ENCODE measurements around the gene PCYT1A. TPM values are rescaled to one million over a fixed set of nuclear protein-coding genes. Genes with fewer than 3 reads are reported as not detected.

PCYT1A gene
- total RNA-seq, 2 donors from 2014 or later: 30.9 to 47.8 TPM

DNA sequence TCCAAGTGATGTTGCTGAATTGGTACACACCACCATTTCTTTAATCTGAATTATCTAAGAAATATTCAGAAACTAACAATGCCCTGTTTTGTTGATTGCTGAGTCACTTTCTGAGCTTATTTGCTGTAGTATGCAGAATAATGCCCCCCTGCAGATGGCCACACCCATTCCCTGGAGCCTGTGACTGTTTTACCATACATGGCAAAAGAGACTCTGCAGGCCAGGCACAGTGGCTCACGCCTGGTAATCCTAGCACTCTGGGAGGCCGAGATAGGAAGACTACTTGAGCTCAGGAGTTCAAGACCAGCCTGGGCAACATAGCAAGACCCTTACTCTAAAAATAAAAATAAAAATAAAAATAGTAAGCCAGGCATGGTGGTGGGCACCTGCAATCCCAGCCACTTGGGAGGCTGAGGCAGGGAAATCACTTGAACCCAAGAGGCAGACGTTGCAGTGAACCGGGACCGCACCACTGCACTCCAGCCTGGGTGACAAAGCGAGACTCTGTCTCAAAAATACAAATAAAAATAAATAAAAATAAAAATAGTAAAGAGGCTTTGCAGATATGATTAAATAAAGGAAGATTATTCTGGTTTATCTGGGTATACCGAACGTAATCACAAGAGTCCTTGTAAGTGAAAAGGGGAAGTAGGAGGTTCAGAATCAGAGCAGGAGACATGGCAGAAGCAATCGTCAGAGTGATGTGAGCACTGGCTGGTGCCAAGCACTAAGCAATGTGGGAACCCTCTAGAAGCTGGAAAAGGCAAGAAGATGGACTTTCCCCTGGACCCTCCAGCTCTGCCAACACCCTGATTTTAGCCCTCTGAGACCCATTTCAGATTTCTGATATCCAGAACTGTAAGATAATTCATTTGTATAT, 19.0 kb downstream of the PCYT1A start:
- DNase-seq (no peak), ATAC-seq (no peak)
- Histone ChIP-seq H3K27me3 (no peaks in the 10 kb centered on the region), H3K4me1 (no peaks in the 10 kb centered on the region), H3K4me3 (no peak overlapping the region), H3K27ac (no peak overlapping the region), H3K9me3 (no peaks in the 10 kb centered on the region), H3K36me3 (replicated peaks in 1 of 2; ENCODE audit: insufficient read depth in 1 of 2, low read depth in 2 of 2) (no peaks in the 10 kb centered on the region)
- intact Hi-C loops (cut with DNase I): no loop called here
- 70 to 81% methylated on average over 9 of the region's 9 CpGs for WGBS, 2 donors
- TF ChIP-seq, protein P1, sequence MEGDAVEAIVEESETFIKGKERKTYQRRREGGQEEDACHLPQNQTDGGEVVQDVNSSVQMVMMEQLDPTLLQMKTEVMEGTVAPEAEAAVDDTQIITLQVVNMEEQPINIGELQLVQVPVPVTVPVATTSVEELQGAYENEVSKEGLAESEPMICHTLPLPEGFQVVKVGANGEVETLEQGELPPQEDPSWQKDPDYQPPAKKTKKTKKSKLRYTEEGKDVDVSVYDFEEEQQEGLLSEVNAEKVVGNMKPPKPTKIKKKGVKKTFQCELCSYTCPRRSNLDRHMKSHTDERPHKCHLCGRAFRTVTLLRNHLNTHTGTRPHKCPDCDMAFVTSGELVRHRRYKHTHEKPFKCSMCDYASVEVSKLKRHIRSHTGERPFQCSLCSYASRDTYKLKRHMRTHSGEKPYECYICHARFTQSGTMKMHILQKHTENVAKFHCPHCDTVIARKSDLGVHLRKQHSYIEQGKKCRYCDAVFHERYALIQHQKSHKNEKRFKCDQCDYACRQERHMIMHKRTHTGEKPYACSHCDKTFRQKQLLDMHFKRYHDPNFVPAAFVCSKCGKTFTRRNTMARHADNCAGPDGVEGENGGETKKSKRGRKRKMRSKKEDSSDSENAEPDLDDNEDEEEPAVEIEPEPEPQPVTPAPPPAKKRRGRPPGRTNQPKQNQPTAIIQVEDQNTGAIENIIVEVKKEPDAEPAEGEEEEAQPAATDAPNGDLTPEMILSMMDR (IDR thresholded peaks at IDR 0.05): no peak
- TF ChIP-seq POLR2A (IDR thresholded peaks at IDR 0.05): no peak

- TF ChIP-seq, protein P1 (IDR thresholded peaks at IDR 0.05): no peak
- TF ChIP-seq POLR2A (IDR thresholded peaks at IDR 0.05): no peak
- WGBS, 2 donors: 97% methylated on average over 7 of the region's 7 CpGs
- no peak overlapping the region for H3K27ac ChIP-seq
- DNase-seq (no peak), ATAC-seq (no peak)
- no peaks in the 10 kb centered on the region for H3K4me1 ChIP-seq
- no peaks in the 10 kb centered on the region for H3K36me3 ChIP-seq (replicated peaks in 1 of 2; ENCODE audit: insufficient read depth in 1 of 2, low read depth in 2 of 2)
- no peaks in the 10 kb centered on the region for H3K27me3 ChIP-seq
- intact Hi-C loops (cut with DNase I): no loop called here
- H3K4me3 ChIP-seq: no peak overlapping the region
- H3K9me3 ChIP-seq: no peaks in the 10 kb centered on the region
These were observed 23.7 kb downstream of the PCYT1A start for GRCh38 chr3:196263819-196264218.

GRCh38 chr3:196260784-196261183, 26.7 kb downstream of the PCYT1A start:
- DNase-seq (no peak), ATAC-seq (no peak)
- Histone ChIP-seq H3K36me3 (replicated peaks in 1 of 2; ENCODE audit: insufficient read depth in 1 of 2, low read depth in 2 of 2) (peaks cover 0 to 7% of the 10 kb centered on the region in 2 donors), H3K27me3 (no peaks in the 10 kb centered on the region), H3K27ac (no peak overlapping the region), H3K9me3 (no peaks in the 10 kb centered on the region), H3K4me3 (no peak overlapping the region), H3K4me1 (no peaks in the 10 kb centered on the region)
- intact Hi-C loops (cut with DNase I): no loop called here
- WGBS, 2 donors: 94 to 98% methylated on average over 4 of the region's 4 CpGs
- TF ChIP-seq, protein P1 (IDR thresholded peaks at IDR 0.05): no peak
- no peak for TF ChIP-seq POLR2A (IDR thresholded peaks at IDR 0.05)

DNA sequence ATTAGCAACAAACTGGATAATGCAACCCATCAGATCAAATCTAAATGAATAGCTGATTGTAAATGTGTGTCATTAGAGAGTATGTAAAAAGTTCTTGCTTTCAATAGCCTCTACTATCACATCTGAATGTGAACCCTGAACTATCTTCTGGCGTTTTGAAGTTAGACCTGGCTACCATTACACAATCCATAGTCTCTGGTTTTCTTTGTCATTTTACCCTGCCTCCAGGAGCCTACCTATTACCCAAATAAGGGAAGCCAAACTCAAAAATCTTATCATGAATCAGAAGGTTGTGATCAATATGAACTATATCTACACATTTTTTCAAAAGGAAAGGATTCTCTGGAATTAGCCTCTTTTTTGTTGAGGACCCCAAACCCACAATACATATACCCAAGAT, 31.8 kb downstream of the PCYT1A start:
- H3K4me3 ChIP-seq: no peak overlapping the region
- DNase-seq (no peak), ATAC-seq (no peak)
- H3K27ac ChIP-seq: no peak overlapping the region
- H3K27me3 ChIP-seq: no peaks in the 10 kb centered on the region
- intact Hi-C loops (cut with DNase I): loop anchor here (10.0 kb wide), 1 partner anchor 429 kb away; no protein-coding TSS in a partner anchor
- no peak for TF ChIP-seq POLR2A (IDR thresholded peaks at IDR 0.05)
- TF ChIP-seq, protein P1 (IDR thresholded peaks at IDR 0.05): no peak
- H3K36me3 ChIP-seq (replicated peaks in 1 of 2; ENCODE audit: insufficient read depth in 1 of 2, low read depth in 2 of 2): peaks cover 0 to 9% of the 10 kb centered on the region in 2 donors
- no peaks in the 10 kb centered on the region for H3K4me1 ChIP-seq
- 45 to 63% methylated on average over 1 of the region's 1 CpG for WGBS, 2 donors
- H3K9me3 ChIP-seq: no peaks in the 10 kb centered on the region
